ENCODE data around the gene PDZD2.
"Not testable (repeated sequence)": the region's sequence is repeated elsewhere in the genome, so short reads cannot be mapped to it uniquely, and the experiment has no call there.

Gene PDZD2

GRCh38 chr5:31941151-31941755, 302.3 kb downstream of the PDZD2 start:
- no peak for DNase-seq

GRCh38 chr5:31942546-31942945, 303.6 kb downstream of the PDZD2 start:
- no peak for DNase-seq

- DNase-seq: no peak
These were observed 305.9 kb downstream of the PDZD2 start for GRCh38 chr5:31944684-31945445.

- no peak for DNase-seq
These were observed 309.1 kb downstream of the PDZD2 start for GRCh38 chr5:31948006-31948405.

- DNase-seq: no peak
These were observed 313.1 kb downstream of the PDZD2 start for GRCh38 chr5:31952067-31952466.

GRCh38 chr5:31954091-31954490, 315.2 kb downstream of the PDZD2 start:
- DNase-seq: no peak

GRCh38 chr5:31957151-31957550, 318.2 kb downstream of the PDZD2 start:
- DNase-seq: no peak

- DNase-seq: no peak
These were observed 323.4 kb downstream of the PDZD2 start for GRCh38 chr5:31962351-31962751.

- DNase-seq: no peak
These were observed 324.0 kb downstream of the PDZD2 start for GRCh38 chr5:31962871-31963307.

- DNase-seq: no peak
These were observed 324.6 kb downstream of the PDZD2 start for GRCh38 chr5:31963358-31964006.

- DNase-seq: no peak
These were observed 325.1 kb downstream of the PDZD2 start for GRCh38 chr5:31964007-31964360.

GRCh38 chr5:31965227-31965626, 326.3 kb downstream of the PDZD2 start:
- DNase-seq: no peak

- DNase-seq: no peak
These were observed 328.0 kb downstream of the PDZD2 start for GRCh38 chr5:31966936-31967335.

- no peak for DNase-seq
These were observed 328.5 kb downstream of the PDZD2 start for GRCh38 chr5:31967461-31967860.

GRCh38 chr5:31972558-31972957, 333.6 kb downstream of the PDZD2 start:
- DNase-seq: no peak

GRCh38 chr5:31975189-31975612, 336.3 kb downstream of the PDZD2 start:
- DNase-seq: not testable (repeated sequence)

- no peak for DNase-seq
These were observed 337.2 kb downstream of the PDZD2 start for GRCh38 chr5:31976169-31976568.

GRCh38 chr5:31981361-31981945, 342.5 kb downstream of the PDZD2 start:
- no peak for DNase-seq

GRCh38 chr5:31982027-31982426, 343.1 kb downstream of the PDZD2 start:
- DNase-seq: no peak

GRCh38 chr5:31982621-31983020, 343.7 kb downstream of the PDZD2 start:
- no peak for DNase-seq

- DNase-seq: no peak
These were observed 344.9 kb downstream of the PDZD2 start for GRCh38 chr5:31983851-31984250.

GRCh38 chr5:31984691-31985090, 345.8 kb downstream of the PDZD2 start:
- DNase-seq: no peak

GRCh38 chr5:31986101-31986500, 347.2 kb downstream of the PDZD2 start:
- no peak for DNase-seq

Measured in amniotic stem cell (primary cell).